ENCODE results near the gene PTRHD1.
"Not testable (repeated sequence)": the region's sequence is repeated elsewhere in the genome, so short reads cannot be mapped to it uniquely, and the experiment has no call there.

The PTRHD1 gene

GRCh38 chr2:24805811-24806660 lies 12.8 kb upstream of the PTRHD1 start:
- not testable (repeated sequence) for DNase-seq

- not testable (repeated sequence) for DNase-seq
Measured at GRCh38 chr2:24800487-24800886, 7.3 kb upstream of the PTRHD1 start.

GRCh38 chr2:24797644-24798043 lies 4.5 kb upstream of the PTRHD1 start:
- DNase-seq, result no peak

- peak; percentile 25 for DNase-seq
Measured at GRCh38 chr2:24793761-24794435, 707 bp upstream of the PTRHD1 start.

- DNase-seq, result no peak
Measured at GRCh38 chr2:24792542-24792873, 683 bp downstream of the PTRHD1 start.

- DNase-seq, result no peak
Measured at GRCh38 chr2:24791452-24791851, 1.7 kb downstream of the PTRHD1 start.

- no peak for DNase-seq
Measured at GRCh38 chr2:24788816-24789215, 4.4 kb downstream of the PTRHD1 start.

- DNase-seq, result no peak
Measured at GRCh38 chr2:24787532-24787931, 5.7 kb downstream of the PTRHD1 start.

GRCh38 chr2:24785671-24786321 lies 7.4 kb downstream of the PTRHD1 start:
- no peak for DNase-seq

GRCh38 chr2:24783641-24784040 lies 9.6 kb downstream of the PTRHD1 start:
- DNase-seq, result no peak

- DNase-seq, result no peak
Measured at GRCh38 chr2:24779116-24779515, 14.1 kb downstream of the PTRHD1 start.

- no peak for DNase-seq
Measured at GRCh38 chr2:24774373-24774772, 18.8 kb downstream of the PTRHD1 start.

GRCh38 chr2:24771764-24772586 lies 21.2 kb downstream of the PTRHD1 start:
- DNase-seq, result no peak

- DNase-seq, result no peak
Measured at GRCh38 chr2:24771061-24771460, 22.1 kb downstream of the PTRHD1 start.

GRCh38 chr2:24768601-24769000 lies 24.6 kb downstream of the PTRHD1 start:
- no peak for DNase-seq

- DNase-seq, result no peak
Measured at GRCh38 chr2:24768013-24768412, 25.2 kb downstream of the PTRHD1 start.

- no peak for DNase-seq
Measured at GRCh38 chr2:24766609-24767008, 26.6 kb downstream of the PTRHD1 start.

GRCh38 chr2:24763843-24764242 lies 29.3 kb downstream of the PTRHD1 start:
- no peak for DNase-seq

GRCh38 chr2:24762518-24762917 lies 30.7 kb downstream of the PTRHD1 start:
- no peak for DNase-seq

GRCh38 chr2:24761866-24762265 lies 31.3 kb downstream of the PTRHD1 start:
- DNase-seq, result no peak

GRCh38 chr2:24756789-24757188 lies 36.4 kb downstream of the PTRHD1 start:
- DNase-seq, result no peak

- no peak for DNase-seq
Measured at GRCh38 chr2:24754985-24755705, 38.0 kb downstream of the PTRHD1 start.

Measured in NCI-H524 treated with DMSO at 0.1 percent for 48 hours (cell line).